ENCODE data around the gene PNMA6E.

GRCh38 chrX:153420851-153421599 lies 19.9 kb upstream of the PNMA6E start:
- TF ChIP-seq, protein P1, sequence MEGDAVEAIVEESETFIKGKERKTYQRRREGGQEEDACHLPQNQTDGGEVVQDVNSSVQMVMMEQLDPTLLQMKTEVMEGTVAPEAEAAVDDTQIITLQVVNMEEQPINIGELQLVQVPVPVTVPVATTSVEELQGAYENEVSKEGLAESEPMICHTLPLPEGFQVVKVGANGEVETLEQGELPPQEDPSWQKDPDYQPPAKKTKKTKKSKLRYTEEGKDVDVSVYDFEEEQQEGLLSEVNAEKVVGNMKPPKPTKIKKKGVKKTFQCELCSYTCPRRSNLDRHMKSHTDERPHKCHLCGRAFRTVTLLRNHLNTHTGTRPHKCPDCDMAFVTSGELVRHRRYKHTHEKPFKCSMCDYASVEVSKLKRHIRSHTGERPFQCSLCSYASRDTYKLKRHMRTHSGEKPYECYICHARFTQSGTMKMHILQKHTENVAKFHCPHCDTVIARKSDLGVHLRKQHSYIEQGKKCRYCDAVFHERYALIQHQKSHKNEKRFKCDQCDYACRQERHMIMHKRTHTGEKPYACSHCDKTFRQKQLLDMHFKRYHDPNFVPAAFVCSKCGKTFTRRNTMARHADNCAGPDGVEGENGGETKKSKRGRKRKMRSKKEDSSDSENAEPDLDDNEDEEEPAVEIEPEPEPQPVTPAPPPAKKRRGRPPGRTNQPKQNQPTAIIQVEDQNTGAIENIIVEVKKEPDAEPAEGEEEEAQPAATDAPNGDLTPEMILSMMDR (conservative IDR thresholded peaks at IDR 0.05; ENCODE audit: low read depth in 2 of 2), result no peak
- no peak for TF ChIP-seq POLR2AphosphoS5 (IDR thresholded peaks at IDR 0.05; ENCODE audit: low read depth)
- TF ChIP-seq EZH2phosphoT487 (IDR thresholded peaks at IDR 0.05; ENCODE audit: unreplicated experiment), result no peak
